ENCODE measurements around the gene EFNA5.

- TF ChIP-seq MXI1 (IDR thresholded peaks at IDR 0.05; ENCODE audit: borderline replicate concordance, low read depth, low read length) (no peak), CTCF (CRISPR knock-in tag; IDR thresholded peaks at IDR 0.05) (no peak), STAG1 (CRISPR knock-in tag; IDR thresholded peaks at IDR 0.05) (no peak), ZFP36 (IDR thresholded peaks at IDR 0.05; ENCODE audit: borderline replicate concordance, low read depth, low read length, partially characterized antibody) (no peak), ZFP90 (CRISPR knock-in tag; IDR thresholded peaks at IDR 0.05; ENCODE audit: borderline replicate concordance) (no peak), ZNF274 (CRISPR knock-in tag; IDR thresholded peaks at IDR 0.05) (no peak), GTF2F1 (IDR thresholded peaks at IDR 0.05; ENCODE audit: low read length) (no peak)
Measured at GRCh38 chr5:107428303-107428813, 242.4 kb downstream of the EFNA5 start.

All from HepG2 (cell line).